ENCODE results near the gene ARHGAP21.
"Not testable (repeated sequence)": the region's sequence is repeated elsewhere in the genome, so short reads cannot be mapped to it uniquely, and the experiment has no call there.

ARHGAP21 gene

DNA sequence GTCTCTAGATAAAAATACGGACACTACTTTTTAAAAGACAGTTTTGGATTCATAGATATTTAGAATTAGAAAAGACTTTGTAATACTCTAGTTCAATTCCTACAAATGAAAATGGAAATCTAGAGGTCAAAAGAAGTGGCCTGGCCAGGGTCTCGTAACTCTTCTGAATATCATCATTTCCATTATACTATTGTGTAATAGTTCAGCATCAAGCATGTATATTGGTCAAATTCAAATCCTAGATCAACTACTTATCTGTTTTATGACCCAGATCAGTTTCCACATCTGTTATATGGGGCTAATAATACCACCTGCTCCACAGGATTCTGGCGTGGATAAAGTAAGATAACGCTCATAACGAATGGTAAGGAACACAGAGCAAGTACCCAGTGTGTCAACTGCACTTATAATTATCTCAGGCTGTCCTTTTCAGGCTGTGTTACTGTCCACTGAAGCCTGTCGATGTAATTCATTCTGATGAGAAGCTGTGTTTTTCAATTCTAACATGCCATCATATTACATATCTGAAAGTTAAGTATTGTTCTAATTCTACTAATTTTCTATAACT lies 54.3 kb downstream of the ARHGAP21 start:
- no peak for DNase-seq (ENCODE audit: low read depth, low spot score)
- H3K9me3 ChIP-seq (ENCODE audit: low read depth, low read length), result no peaks in the 10 kb centered on the region
- no peak overlapping the region for H3K27ac ChIP-seq
- peaks cover 3% of the 10 kb centered on the region; the same call in 1 of the 2 replicates for H3K36me3 ChIP-seq (ENCODE audit: insufficient read depth, low read length)
- TF ChIP-seq FOXP2 (optimal IDR thresholded peaks at IDR 0.05; ENCODE audit: control extremely low read depth, extremely low read length, insufficient read depth) (no peak), EZH2 (IDR thresholded peaks at IDR 0.05) (no peak), POLR2AphosphoS5 (IDR thresholded peaks at IDR 0.05; ENCODE audit: borderline replicate concordance, low read depth, low read length) (no peak)
- H3K4me3 ChIP-seq, result no peak overlapping the region
- no peak overlapping the region for H3K9ac ChIP-seq (ENCODE audit: insufficient read length)

DNA sequence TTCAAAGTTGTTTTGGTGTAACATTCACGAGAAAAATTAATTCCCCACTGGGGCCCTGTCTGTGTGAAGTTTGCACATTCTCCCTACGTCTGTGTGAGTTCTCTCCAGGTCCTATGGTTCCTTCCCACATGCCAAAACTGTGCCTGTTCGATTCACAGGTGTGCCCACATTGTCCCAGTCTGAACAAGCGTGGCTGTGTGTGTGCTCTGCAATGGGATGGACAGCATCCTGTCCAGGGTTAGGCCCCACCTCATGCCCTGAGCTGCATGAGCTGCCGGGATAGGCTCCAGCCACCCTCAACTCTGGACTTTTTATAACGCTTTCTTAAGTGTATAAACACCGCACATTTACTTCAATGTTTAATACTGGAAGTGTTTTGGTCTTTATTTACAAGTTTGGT lies 55.4 kb downstream of the ARHGAP21 start:
- no peak for TF ChIP-seq POLR2AphosphoS5 (IDR thresholded peaks at IDR 0.05; ENCODE audit: borderline replicate concordance, low read depth, low read length)
- no peak for TF ChIP-seq FOXP2 (optimal IDR thresholded peaks at IDR 0.05; ENCODE audit: control extremely low read depth, extremely low read length, insufficient read depth)
- no peak for TF ChIP-seq EZH2 (IDR thresholded peaks at IDR 0.05)
- H3K9ac ChIP-seq (ENCODE audit: insufficient read length), result no peak overlapping the region
- no peak for DNase-seq (ENCODE audit: low read depth, low spot score)
- H3K4me3 ChIP-seq, result no peak overlapping the region
- H3K9me3 ChIP-seq (ENCODE audit: low read depth, low read length), result no peaks in the 10 kb centered on the region
- peaks cover 3% of the 10 kb centered on the region; the same call in 1 of the 2 replicates for H3K36me3 ChIP-seq (ENCODE audit: insufficient read depth, low read length)
- no peak overlapping the region for H3K27ac ChIP-seq

DNA sequence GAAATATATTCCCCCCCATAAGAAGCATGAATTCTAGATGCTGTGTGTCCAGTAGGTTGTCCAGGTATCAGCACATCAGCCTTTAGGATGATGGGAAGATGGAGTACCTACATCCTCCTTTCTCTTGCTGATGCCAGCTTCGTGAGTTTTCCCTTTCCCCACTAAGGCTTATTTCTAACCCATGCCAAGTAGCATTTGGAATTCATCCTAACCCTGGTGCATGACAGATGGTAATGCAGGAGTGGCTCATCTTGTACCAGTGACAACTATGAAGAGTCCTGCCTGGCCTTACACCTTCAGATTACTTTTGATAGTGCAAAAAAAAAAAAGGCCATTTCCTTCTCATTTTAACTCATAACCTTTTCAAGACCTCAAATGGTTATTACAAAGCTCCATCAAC lies 58.7 kb downstream of the ARHGAP21 start:
- no peak overlapping the region for H3K27ac ChIP-seq

DNA sequence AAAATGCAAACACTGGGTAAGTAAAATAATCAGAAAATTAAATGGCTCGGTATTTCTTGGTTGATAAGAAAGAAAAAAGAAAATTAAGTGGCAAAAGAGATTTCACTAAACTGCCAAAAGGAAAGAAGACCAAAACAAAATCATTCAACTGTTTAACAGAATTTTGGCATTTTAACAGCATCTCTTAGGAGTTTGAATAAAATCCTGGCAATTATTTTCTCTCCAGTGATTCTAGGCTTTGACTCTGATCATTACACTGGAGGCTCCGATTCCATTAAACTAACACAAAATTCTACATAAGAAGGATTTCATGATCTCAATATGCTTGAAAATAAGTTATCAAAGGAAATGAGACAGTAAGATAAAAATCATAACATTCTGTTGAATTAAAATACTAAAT lies 62.3 kb downstream of the ARHGAP21 start:
- Histone ChIP-seq H3K4me3 (no peak overlapping the region), H3K9ac (ENCODE audit: insufficient read length) (no peak overlapping the region), H3K27ac (no peak overlapping the region), H3K9me3 (ENCODE audit: low read depth, low read length) (no peaks in the 10 kb centered on the region), H3K36me3 (ENCODE audit: insufficient read depth, low read length) (no peaks in the 10 kb centered on the region)
- TF ChIP-seq FOXP2 (optimal IDR thresholded peaks at IDR 0.05; ENCODE audit: control extremely low read depth, extremely low read length, insufficient read depth), result no peak
- TF ChIP-seq EZH2 (IDR thresholded peaks at IDR 0.05), result no peak
- no peak for TF ChIP-seq POLR2AphosphoS5 (IDR thresholded peaks at IDR 0.05; ENCODE audit: borderline replicate concordance, low read depth, low read length)
- DNase-seq (ENCODE audit: low read depth, low spot score), result no peak

More for the DNA sequence above, 58.7 kb downstream of the ARHGAP21 start:
- H3K9ac ChIP-seq (ENCODE audit: insufficient read length), result no peak overlapping the region
- peaks cover 3% of the 10 kb centered on the region; the same call in 1 of the 2 replicates for H3K36me3 ChIP-seq (ENCODE audit: insufficient read depth, low read length)
- no peak for DNase-seq (ENCODE audit: low read depth, low spot score)
- no peak for TF ChIP-seq FOXP2 (optimal IDR thresholded peaks at IDR 0.05; ENCODE audit: control extremely low read depth, extremely low read length, insufficient read depth)
- no peak for TF ChIP-seq EZH2 (IDR thresholded peaks at IDR 0.05)
- TF ChIP-seq POLR2AphosphoS5 (IDR thresholded peaks at IDR 0.05; ENCODE audit: borderline replicate concordance, low read depth, low read length), result no peak
- H3K4me3 ChIP-seq, result no peak overlapping the region
- no peaks in the 10 kb centered on the region for H3K9me3 ChIP-seq (ENCODE audit: low read depth, low read length)

DNA sequence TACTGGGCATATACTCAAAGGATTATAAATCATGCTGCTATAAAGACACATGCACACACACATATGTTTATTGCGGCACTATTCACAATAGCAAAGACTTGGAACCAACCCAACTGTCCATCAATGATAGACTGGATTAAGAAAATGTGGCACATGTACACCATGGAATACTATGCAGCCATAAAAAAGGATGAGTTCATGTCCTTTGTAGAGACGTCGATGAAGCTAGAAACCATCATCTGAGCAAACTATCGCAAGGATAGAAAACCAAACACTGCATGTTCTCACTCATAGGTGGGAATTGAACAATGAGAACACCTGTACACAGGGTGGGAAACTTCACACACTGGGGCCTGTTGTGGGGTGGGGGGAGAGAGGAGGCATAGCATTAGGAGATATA lies 65.4 kb downstream of the ARHGAP21 start:
- not testable (repeated sequence) for H3K4me3 ChIP-seq; H3K9ac ChIP-seq (ENCODE audit: insufficient read length)

DNA sequence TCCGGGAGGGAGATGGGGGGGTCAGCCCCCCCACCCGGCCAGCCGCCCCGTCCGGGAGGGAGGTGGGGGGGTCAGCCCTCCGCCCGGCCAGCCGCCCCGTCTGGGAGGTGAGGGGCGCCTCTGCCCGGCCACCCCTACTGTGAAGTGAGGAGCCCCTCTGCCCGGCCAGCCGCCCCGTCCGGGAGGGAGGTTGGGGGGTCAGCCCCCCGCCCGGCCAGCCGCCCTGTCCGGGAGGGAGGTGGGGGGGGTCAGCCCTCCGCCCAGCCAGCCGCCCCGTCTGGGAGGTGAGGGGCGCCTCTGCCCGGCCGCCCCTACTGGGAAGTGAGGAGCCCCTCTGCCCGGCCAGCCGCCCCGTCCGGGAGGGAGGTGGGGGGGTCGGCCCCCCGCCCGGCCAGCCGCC lies 67.4 kb downstream of the ARHGAP21 start:
- DNase-seq (ENCODE audit: low read depth, low spot score); H3K9me3 ChIP-seq (ENCODE audit: low read depth, low read length); H3K9ac ChIP-seq (ENCODE audit: insufficient read length); H3K4me3 ChIP-seq; H3K36me3 ChIP-seq (ENCODE audit: insufficient read depth, low read length); H3K27ac ChIP-seq: not testable (repeated sequence)

More for the DNA sequence above, 65.4 kb downstream of the ARHGAP21 start:
- DNase-seq (ENCODE audit: low read depth, low spot score); H3K36me3 ChIP-seq (ENCODE audit: insufficient read depth, low read length); H3K27ac ChIP-seq; H3K9me3 ChIP-seq (ENCODE audit: low read depth, low read length): not testable (repeated sequence)

DNA sequence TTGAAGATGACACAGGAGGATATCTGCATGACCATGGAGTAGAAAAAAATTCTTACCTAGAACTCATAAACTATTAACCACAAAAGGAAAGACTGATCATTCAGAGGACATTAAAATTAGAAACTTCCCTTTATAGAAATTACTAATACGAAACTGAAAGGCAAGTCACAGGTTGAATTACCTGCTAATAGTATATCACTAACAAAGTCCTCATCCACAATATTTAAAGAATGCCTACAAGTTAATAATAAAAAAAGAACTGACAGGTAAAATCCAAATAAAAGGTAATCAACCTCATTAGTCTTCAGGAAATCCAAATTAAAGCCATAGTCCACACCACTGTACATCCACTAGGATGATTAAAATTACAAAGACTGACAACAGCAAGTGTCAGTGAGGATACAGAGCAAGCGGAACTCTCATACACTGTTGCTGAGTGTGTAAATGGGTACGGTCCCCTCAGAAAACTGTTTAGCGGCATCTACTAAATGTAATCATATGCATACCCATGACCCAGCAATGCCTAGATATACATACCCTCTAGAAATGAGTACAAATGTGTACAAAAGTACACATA lies 71.2 kb downstream of the ARHGAP21 start:
- TF ChIP-seq EZH2 (IDR thresholded peaks at IDR 0.05) (no peak), POLR2AphosphoS5 (IDR thresholded peaks at IDR 0.05; ENCODE audit: borderline replicate concordance, low read depth, low read length) (no peak), FOXP2 (optimal IDR thresholded peaks at IDR 0.05; ENCODE audit: control extremely low read depth, extremely low read length, insufficient read depth) (no peak)
- H3K9ac ChIP-seq (ENCODE audit: insufficient read length), result no peak overlapping the region
- no peak for DNase-seq (ENCODE audit: low read depth, low spot score)
- no peaks in the 10 kb centered on the region for H3K36me3 ChIP-seq (ENCODE audit: insufficient read depth, low read length)
- H3K4me3 ChIP-seq, result no peak overlapping the region
- no peaks in the 10 kb centered on the region for H3K9me3 ChIP-seq (ENCODE audit: low read depth, low read length)
- no peak overlapping the region for H3K27ac ChIP-seq

DNA sequence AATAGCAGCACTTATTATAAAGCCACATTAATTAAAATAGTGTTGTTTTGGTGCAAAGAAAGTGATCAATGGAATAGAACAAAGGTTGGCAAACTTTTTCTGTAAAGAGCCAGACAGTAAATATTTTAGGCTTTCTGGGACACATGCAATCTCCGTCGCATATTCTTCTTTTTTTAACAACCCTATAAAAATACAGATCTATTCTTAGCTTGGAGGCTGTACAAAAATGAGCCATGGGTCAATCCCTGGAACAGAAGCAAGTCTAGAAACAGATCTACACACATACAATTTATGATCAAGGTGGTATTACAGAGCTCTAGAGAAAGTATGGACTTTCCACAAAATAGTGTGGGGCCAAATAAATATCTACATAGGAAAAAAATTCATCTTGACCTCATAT lies 71.8 kb downstream of the ARHGAP21 start:
- DNase-seq (ENCODE audit: low read depth, low spot score), result no peak
- no peak overlapping the region for H3K27ac ChIP-seq
- H3K36me3 ChIP-seq (ENCODE audit: insufficient read depth, low read length), result no peaks in the 10 kb centered on the region
- no peaks in the 10 kb centered on the region for H3K9me3 ChIP-seq (ENCODE audit: low read depth, low read length)
- H3K9ac ChIP-seq (ENCODE audit: insufficient read length), result no peak overlapping the region
- no peak for TF ChIP-seq POLR2AphosphoS5 (IDR thresholded peaks at IDR 0.05; ENCODE audit: borderline replicate concordance, low read depth, low read length)
- no peak for TF ChIP-seq FOXP2 (optimal IDR thresholded peaks at IDR 0.05; ENCODE audit: control extremely low read depth, extremely low read length, insufficient read depth)
- no peak for TF ChIP-seq EZH2 (IDR thresholded peaks at IDR 0.05)
- H3K4me3 ChIP-seq, result no peak overlapping the region

DNA sequence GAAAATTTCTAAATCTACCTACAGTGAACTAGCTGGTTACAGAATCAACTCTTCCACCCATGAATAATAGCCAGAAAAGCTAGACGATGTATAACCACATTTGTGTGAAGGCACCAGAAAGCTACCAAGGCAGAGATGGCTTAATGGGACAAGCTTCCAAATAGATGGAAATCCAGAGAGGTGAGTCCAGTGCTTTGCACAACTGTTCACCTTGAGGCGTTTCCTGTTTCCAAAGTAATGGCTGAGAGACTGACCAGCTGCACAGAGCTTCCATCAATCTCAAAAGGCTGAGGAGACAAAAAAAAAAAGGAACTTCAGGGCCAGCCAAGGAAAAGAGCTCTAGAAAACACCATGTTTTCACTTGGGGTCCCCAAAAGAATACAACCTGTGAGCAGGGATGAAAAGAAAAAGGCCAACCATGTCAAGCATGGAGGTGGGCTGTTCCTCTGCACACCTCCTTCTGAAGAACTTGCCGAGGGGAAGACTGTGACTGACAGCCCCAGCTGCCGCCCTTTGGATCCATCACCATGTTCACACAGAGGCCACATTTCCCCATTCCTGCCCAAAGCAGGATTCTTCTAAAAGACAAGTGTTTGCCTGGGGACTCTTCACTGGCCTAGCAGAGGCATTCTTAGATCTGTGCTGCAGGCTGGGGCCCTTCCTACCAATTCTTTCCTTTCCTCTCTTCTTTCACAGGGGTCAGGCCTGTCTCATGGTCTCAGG lies 72.9 kb downstream of the ARHGAP21 start:
- Histone ChIP-seq H3K9me3 (ENCODE audit: low read depth, low read length) (no peaks in the 10 kb centered on the region), H3K27ac (no peak overlapping the region), H3K4me3 (no peak overlapping the region), H3K36me3 (ENCODE audit: insufficient read depth, low read length) (no peaks in the 10 kb centered on the region), H3K9ac (ENCODE audit: insufficient read length) (no peak overlapping the region)
- DNase-seq (ENCODE audit: low read depth, low spot score), result no peak
- TF ChIP-seq POLR2AphosphoS5 (IDR thresholded peaks at IDR 0.05; ENCODE audit: borderline replicate concordance, low read depth, low read length) (no peak), EZH2 (IDR thresholded peaks at IDR 0.05) (no peak), FOXP2 (optimal IDR thresholded peaks at IDR 0.05; ENCODE audit: control extremely low read depth, extremely low read length, insufficient read depth) (no peak)

Measured in SK-N-MC (cell line).